OCI-M2 (cell line): ENCODE measurements around the gene CNBD2.
"Not testable (repeated sequence)": the region's sequence is repeated elsewhere in the genome, so short reads cannot be mapped to it uniquely, and the experiment has no call there.

Experiments used
- DNase-seq: peaks from one replicate; lab custom pipeline; 2025; ENCODE audit not compliant: unreplicated experiment; lab: John Stamatoyannopoulos, UW

The CNBD2 gene

GRCh38 chr20:36060676-36061075 is 92.3 kb downstream of the CNBD2 start:
- no peak for DNase-seq

- no peak for DNase-seq
Measured at GRCh38 chr20:36061754-36062153, 93.4 kb downstream of the CNBD2 start.

- DNase-seq = no peak
Measured at GRCh38 chr20:36062799-36063198, 94.4 kb downstream of the CNBD2 start.

- no peak for DNase-seq
Measured at GRCh38 chr20:36063916-36064657, 95.7 kb downstream of the CNBD2 start.

GRCh38 chr20:36064658-36065426 is 96.5 kb downstream of the CNBD2 start:
- peak; percentile 52 for DNase-seq

- DNase-seq = no peak
Measured at GRCh38 chr20:36065427-36065998, 97.1 kb downstream of the CNBD2 start.

GRCh38 chr20:36066777-36067176 is 98.4 kb downstream of the CNBD2 start:
- no peak for DNase-seq

GRCh38 chr20:36068526-36068925 is 100.1 kb downstream of the CNBD2 start:
- DNase-seq = not testable (repeated sequence)

GRCh38 chr20:36070451-36070850 is 102.1 kb downstream of the CNBD2 start:
- no peak for DNase-seq

- no peak for DNase-seq
Measured at GRCh38 chr20:36071848-36072247, 103.5 kb downstream of the CNBD2 start.

- no peak for DNase-seq
Measured at GRCh38 chr20:36074983-36075382, 106.6 kb downstream of the CNBD2 start.

- not testable (repeated sequence) for DNase-seq
Measured at GRCh38 chr20:36077762-36078161, 109.4 kb downstream of the CNBD2 start.

GRCh38 chr20:36079486-36079885 is 111.1 kb downstream of the CNBD2 start:
- no peak for DNase-seq

- not testable (repeated sequence) for DNase-seq
Measured at GRCh38 chr20:36079984-36080383, 111.6 kb downstream of the CNBD2 start.
